GM18517 (cell line): ENCODE measurements around the gene CRY1.
"Not testable (repeated sequence)": the region's sequence is repeated elsewhere in the genome, so short reads cannot be mapped to it uniquely, and the experiment has no call there.

Source experiments
- ATAC-seq: cut with Tn5 transposase; IDR thresholded peaks from one replicate; pipeline ENCODE4 v1.9.1; 2021; ENCODE audit warnings: mild to moderate bottlenecking, moderate library complexity; ENCODE audit not compliant: unreplicated experiment

CRY1 gene

DNA sequence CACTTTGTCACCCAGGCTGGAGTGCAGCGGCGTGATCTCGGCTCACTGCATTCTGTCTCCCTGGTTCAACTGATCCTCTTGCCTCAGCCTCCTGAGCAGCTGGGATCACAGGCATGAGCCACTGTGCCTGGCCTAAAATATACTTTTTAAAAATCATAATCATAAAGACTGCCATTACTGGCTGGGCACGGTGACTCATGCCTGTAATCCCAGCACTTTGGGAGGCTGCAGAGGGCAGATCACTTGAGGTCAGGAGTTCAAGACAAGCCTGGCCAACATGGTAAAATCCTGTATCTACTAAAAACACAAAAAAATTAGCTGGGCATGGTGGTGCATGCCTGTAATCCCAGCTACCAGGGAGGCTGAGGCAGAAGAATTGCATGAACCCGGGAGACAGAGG, 20.1 kb downstream of the CRY1 start:
- not testable (repeated sequence) for ATAC-seq

- no peak for ATAC-seq
Measured at GRCh38 chr12:107066691-107067090, 26.7 kb downstream of the CRY1 start.

DNA sequence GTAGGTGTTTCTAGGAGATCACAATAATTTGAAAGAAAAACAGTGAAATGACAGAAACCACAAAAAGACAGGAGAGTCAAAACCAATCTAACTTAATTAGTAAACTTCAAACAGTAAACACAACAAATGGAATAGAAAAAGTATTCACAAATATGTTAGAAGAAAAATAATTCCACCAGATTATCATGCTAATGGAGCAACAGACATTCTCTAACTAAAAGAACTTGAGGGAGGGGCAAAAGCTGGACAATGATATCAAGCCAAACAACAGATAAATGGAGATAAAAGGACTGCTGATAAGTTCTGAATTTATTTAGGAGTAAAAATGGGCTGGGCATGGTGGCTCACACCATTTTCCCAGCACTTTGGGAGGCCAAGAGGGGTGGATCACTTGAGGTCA, 28.7 kb downstream of the CRY1 start:
- no peak for ATAC-seq

GRCh38 chr12:107064243-107064642, 29.1 kb downstream of the CRY1 start:
- ATAC-seq = no peak

DNA sequence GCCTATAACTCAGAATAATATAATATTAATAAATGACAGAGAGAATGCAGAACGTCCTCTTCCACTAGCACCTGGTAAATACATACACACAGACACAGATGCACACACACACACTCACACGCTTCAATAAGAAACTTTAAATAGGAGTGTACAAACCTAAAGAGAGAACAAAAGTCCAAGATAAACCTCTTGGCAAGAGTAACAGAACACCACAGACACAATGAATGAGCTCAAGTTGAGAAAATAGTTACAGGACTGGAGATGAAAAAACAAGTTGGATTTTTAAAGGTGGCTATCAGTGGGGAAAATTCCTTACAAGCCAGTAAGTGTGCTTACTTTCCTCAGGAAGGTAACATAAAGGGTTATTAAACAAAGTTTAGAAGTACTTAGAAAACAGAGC, 35.2 kb downstream of the CRY1 start:
- ATAC-seq = no peak

- ATAC-seq = no peak
Measured at GRCh38 chr12:107057071-107057834, 36.1 kb downstream of the CRY1 start.

GRCh38 chr12:107053709-107054108, 39.6 kb downstream of the CRY1 start:
- ATAC-seq = no peak

- ATAC-seq = no peak
Measured at GRCh38 chr12:107045186-107045585, 48.2 kb downstream of the CRY1 start.

GRCh38 chr12:107042801-107043200, 50.5 kb downstream of the CRY1 start:
- no peak for ATAC-seq

DNA sequence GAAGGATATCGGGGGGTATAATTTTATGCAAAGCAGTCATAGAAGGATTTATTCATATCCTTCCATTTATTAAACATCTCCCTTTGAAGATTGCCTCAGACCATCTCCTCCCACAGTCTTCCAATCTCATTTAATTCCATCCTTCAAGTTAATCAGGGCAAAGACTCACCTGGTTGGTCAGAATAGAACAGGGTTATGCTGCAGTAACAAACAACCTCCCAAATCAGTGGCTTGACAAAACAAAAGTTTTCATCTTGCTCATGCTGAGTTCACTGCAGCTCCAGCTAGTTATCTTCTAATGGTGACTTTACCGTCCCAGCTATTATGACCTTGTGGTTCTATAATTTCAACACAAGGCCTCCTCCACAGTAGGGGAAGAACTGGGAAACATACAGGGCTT, 57.6 kb downstream of the CRY1 start:
- ATAC-seq = no peak

- no peak for ATAC-seq
Measured at GRCh38 chr12:107033758-107034739, 59.3 kb downstream of the CRY1 start.

GRCh38 chr12:107032266-107032665, 61.1 kb downstream of the CRY1 start:
- ATAC-seq = no peak

- no peak for ATAC-seq
Measured at GRCh38 chr12:107031061-107031460, 62.3 kb downstream of the CRY1 start.

GRCh38 chr12:107029081-107029480, 64.3 kb downstream of the CRY1 start:
- no peak for ATAC-seq

DNA sequence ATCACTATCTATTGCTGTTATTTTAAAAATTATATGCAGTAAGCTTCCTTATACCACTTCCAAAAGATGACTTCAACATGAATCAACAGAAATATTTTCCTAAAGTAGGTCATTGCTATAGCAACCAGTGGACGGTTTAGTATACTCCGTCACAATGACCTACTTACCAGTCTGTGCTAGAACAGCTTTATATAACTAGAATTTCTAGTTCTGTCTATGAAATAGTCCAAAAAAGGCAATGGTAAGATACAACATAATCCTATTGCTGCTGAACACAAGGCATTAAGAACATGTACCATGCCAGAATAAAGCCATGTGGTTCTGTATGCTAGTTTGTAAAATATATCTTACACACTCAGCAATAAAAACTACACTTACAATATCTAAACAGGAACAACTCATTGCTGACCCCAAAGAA, 65.7 kb downstream of the CRY1 start:
- no peak for ATAC-seq

DNA sequence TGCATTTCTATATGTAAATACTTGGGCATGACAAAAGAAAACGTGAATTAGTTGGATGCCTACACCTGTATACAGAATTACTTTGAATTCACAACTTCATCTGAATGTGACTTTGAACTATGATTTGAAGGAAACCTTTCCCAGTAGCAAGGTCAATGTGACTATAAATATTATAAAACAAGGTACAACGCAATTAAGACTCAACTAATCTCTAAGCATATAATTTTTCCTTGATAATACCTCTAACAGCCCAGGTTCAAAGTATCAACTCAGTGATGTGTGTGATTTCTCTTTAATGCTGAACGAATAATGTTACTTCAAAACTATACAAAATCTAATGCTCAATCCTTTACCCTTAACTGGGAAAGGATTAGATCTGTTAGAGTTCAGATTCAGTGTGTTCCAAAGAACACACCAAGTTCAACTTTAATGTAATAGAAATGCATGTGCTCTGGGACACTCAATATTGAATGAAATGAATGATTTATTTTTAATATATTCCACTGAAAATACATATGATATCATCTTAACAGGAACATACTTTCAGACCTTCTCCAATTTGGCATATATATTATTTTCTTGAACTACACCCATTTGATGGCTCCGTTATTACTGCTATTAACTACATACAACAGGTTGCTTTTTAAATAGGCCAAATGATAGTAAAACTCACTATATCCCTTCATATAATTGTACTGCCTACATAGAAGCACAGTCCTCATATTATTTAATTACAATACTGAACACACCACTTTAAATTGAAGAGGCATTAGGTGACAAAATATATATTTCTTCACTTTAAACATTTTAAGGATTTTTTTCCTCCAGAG, 66.3 kb downstream of the CRY1 start:
- no peak for ATAC-seq

DNA sequence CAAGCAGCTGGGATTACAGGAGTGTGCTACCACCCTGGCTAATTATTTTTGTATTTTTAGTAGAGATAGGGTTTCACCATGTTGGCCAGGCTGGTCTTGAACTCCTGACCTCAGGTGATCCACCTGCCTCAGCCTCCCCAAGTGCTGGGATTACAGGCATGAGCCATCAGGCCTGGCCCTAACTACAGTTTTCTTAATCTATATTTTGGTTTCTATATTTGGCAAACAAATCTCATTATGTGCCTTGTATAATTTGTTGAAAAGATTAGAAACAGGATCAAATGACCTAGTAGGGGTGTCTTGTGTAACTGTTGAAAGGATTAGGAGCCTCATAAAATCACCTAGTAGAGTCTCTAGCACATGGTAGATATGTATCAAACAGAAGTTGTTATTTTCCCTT, 67.0 kb downstream of the CRY1 start:
- not testable (repeated sequence) for ATAC-seq

DNA sequence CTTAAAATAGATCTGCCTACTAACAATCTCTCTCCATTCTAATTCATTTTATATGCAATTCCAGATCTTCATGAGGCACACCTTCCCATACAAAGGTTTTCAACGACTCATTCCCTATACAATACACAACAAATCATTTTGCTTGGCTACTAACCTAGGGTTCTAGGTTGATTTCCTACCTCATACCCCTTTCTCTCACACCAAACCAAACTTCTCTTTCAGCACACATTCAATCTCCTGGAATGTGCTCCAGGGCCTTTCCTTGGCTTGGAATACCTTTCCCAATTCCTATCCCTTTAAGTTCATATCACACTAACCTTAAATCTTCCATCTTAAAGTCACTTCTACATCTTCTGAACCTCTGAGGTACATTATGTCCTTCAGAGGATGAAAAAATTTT, 67.7 kb downstream of the CRY1 start:
- no peak for ATAC-seq

GRCh38 chr12:107019546-107019945, 73.8 kb downstream of the CRY1 start:
- ATAC-seq = no peak

GRCh38 chr12:107017042-107017441, 76.3 kb downstream of the CRY1 start:
- no peak for ATAC-seq

DNA sequence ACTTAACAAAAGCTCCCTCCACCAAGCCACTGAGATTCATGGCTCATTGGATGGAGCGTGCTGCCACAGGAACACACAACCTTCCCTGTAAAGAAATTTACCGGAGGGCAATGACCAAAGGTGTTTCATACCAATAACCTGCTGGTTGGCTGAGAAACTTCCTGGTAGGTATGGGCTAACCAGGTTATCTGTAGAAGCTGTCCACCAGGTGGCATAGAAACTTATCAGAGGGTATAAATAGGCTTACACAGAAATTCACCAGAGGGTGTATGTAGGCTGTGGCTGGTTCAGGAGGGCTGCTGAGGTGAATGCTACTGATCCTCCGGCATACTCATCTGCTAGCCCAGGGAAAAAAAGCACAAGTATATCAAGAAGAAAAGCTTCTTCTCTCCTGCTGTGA, 79.3 kb downstream of the CRY1 start:
- ATAC-seq = no peak
